ENCODE measurements around the gene MBD5.

GRCh38 chr2:148263890-148264289, 243.0 kb downstream of the MBD5 start:
- TF ChIP-seq ATF6 (CRISPR knock-in tag; IDR thresholded peaks at IDR 0.05) (no peak), ZBTB21 (CRISPR knock-in tag; IDR thresholded peaks at IDR 0.05; ENCODE audit: borderline replicate concordance) (no peak), CTCF (IDR thresholded peaks at IDR 0.05) (no peak), NR2C2 (CRISPR knock-in tag; IDR thresholded peaks at IDR 0.05) (no peak), MXD4 (CRISPR knock-in tag; IDR thresholded peaks at IDR 0.05; ENCODE audit: borderline replicate concordance) (no peak), CREB1 (CRISPR knock-in tag; IDR thresholded peaks at IDR 0.05) (no peak)
